HCT116 (cell line): ENCODE data around the gene OTOA. TPM values are rescaled to one million over a fixed set of nuclear protein-coding genes. Genes with fewer than 3 reads are reported as not detected.

Experiments
- ATAC-seq: fragments of 200-7000 bp; cut with Tn5 transposase; 2 replicates; pipeline ENCODE4 v1.9.1; 2020; ENCODE audit warnings: mild to moderate bottlenecking, moderate library complexity
- BruUV-seq: library from RNA; stranded (reverse); fragments of 400-500 nt; replicated peaks from 2 replicates; lab custom pipeline; 2021; lab: Mats Ljungman, UMichigan
- CTCF ChIA-PET: fragments of 300-600 bp; sonication (Branson Sonifier 250); formaldehyde crosslinking; loops from one replicate; lab custom pipeline; 2021; ENCODE audit warnings: antibody characterized with exemption; lab: Charles Lee
- POLR2A ChIA-PET: fragments of 300-600, 350-600 bp; sonication (Branson Sonifier 250); formaldehyde crosslinking; loops from one replicate; lab custom pipeline; 2021; ENCODE audit warnings: antibody characterized with exemption; lab: Charles Lee
- RAD21 ChIA-PET, 2 experiments: fragments of 300-600 bp; sonication (Branson Sonifier 250); formaldehyde crosslinking; loops; one replicate each; lab custom pipeline; 2023; ENCODE audit warnings: low total read pairs in 2 of 2; ENCODE audit not compliant: uncharacterized antibody in 2 of 2, unreplicated experiment in 2 of 2, low non-redundant PET in 1 of 2; lab: Charles Lee
- DNase-seq: peaks from one replicate; pipeline ENCODE4 v3.0.0-alpha.2; 2010; ENCODE audit warnings: low read depth, low spot score
- H2AFZ ChIP-seq: fragments of 200-600 bp; shearing (Covaris generic), sonication (generic); 2 replicates; pipeline ENCODE4 v1.6.1; 2017; ENCODE audit warnings: low read depth, mixed run types, mixed read lengths, antibody characterized with exemption, low read length; ENCODE audit not compliant: poor library complexity, severe bottlenecking
- H3K27ac ChIP-seq: 2 replicates; pipeline ENCODE4 v1.5.1; 2012; ENCODE audit warnings: low read depth, low read length
- H3K27me3 ChIP-seq: fragments of 200-600 bp; sonication (generic); 2 replicates; pipeline ENCODE4 v1.6.1; 2016; ENCODE audit warnings: mixed run types, low read length, mixed read lengths; ENCODE audit not compliant: insufficient read depth
- H3K36me3 ChIP-seq, 2 experiments: fragments of 200-500 bp in 1 of 2; fragments of 200-600 bp in 1 of 2; sonication (Bioruptor generic) in 1 of 2; sonication (generic) in 1 of 2; 2 replicates each; pipeline versions ENCODE4 v1.5.1 to v1.6.1; 2014 to 2016; ENCODE audit warnings: low read length in 2 of 2, inconsistent platforms in 1 of 2, mixed read lengths in 1 of 2, mixed run types in 1 of 2; ENCODE audit not compliant: insufficient read depth in 2 of 2, control insufficient read depth in 1 of 2
- H3K4me1 ChIP-seq, 2 experiments: fragments of 200-600 bp in 1 of 2; sonication (generic) in 1 of 2; 2 replicates each; pipeline versions ENCODE4 v1.5.1 to v1.6.1; 2012 to 2017; ENCODE audit warnings: low read length in 2 of 2, inconsistent platforms in 1 of 2, mild to moderate bottlenecking in 1 of 2, mixed read lengths in 1 of 2, mixed run types in 1 of 2, moderate library complexity in 1 of 2; ENCODE audit not compliant: insufficient read depth in 2 of 2, control insufficient read depth in 1 of 2
- H3K4me2 ChIP-seq: fragments of 200-600 bp; sonication (generic); 2 replicates; pipeline ENCODE4 v1.6.1; 2017; ENCODE audit warnings: mixed run types, low read length, mixed read lengths
- H3K4me3 ChIP-seq, 2 experiments: fragments of 200-600 bp in 1 of 2; sonication (generic) in 1 of 2; replicated peaks in 1 of 2; 2 replicates each; pipeline ENCODE4 v1.5.1; 2011 to 2016; ENCODE audit warnings: low read length in 2 of 2, control low read depth in 1 of 2, low read depth in 1 of 2, mild to moderate bottlenecking in 1 of 2, mixed read lengths in 1 of 2, mixed run types in 1 of 2
- H3K79me2 ChIP-seq: fragments of 200-600 bp; sonication (generic); 2 replicates; pipeline ENCODE4 v1.6.1; 2017; ENCODE audit warnings: mild to moderate bottlenecking, mixed run types, low read length, moderate library complexity, mixed read lengths; ENCODE audit not compliant: insufficient read depth
- H3K9ac ChIP-seq: fragments of 200-600 bp; sonication (generic); 2 replicates; pipeline ENCODE4 v1.6.1; 2016; ENCODE audit warnings: low read length, mixed read lengths
- H3K9me2 ChIP-seq: fragments of 200-600 bp; sonication (generic), shearing (Covaris generic); 2 replicates; pipeline ENCODE4 v1.6.1; 2017; ENCODE audit warnings: mixed run types, mild to moderate bottlenecking, moderate library complexity; ENCODE audit not compliant: insufficient read depth
- H3K9me3 ChIP-seq, 2 experiments: fragments of 200-500 bp in 1 of 2; fragments of 200-600 bp in 1 of 2; sonication (Bioruptor generic) in 1 of 2; sonication (generic) in 1 of 2; 2 replicates each; pipeline ENCODE4 v1.6.1; 2014 to 2017; ENCODE audit warnings: low read length in 2 of 2, mixed read lengths in 2 of 2, inconsistent platforms in 1 of 2, low read depth in 1 of 2, mild to moderate bottlenecking in 1 of 2, mixed run types in 1 of 2, moderate library complexity in 1 of 2; ENCODE audit not compliant: control insufficient read depth in 1 of 2, insufficient read depth in 1 of 2
- H4K20me1 ChIP-seq: fragments of 200-600 bp; sonication (generic), shearing (Covaris generic); 2 replicates; pipeline ENCODE4 v1.6.1; 2017; ENCODE audit warnings: mixed run types, mild to moderate bottlenecking, moderate library complexity; ENCODE audit not compliant: insufficient read depth
- CBX3 ChIP-seq: IDR thresholded peaks from 2 replicates; pipeline ENCODE4 v1.6.1; 2012; ENCODE audit warnings: low read depth
- EGR1 ChIP-seq: IDR thresholded peaks from 2 replicates; pipeline ENCODE4 v1.6.1; 2012; ENCODE audit warnings: low read depth
- ELF1 ChIP-seq: IDR thresholded peaks from 2 replicates; pipeline ENCODE4 v1.6.1; 2012; ENCODE audit warnings: low read depth, borderline replicate concordance
- EZH2phosphoT487 ChIP-seq: fragments of 200-600 bp; IDR thresholded peaks from 2 replicates; pipeline ENCODE4 v1.6.1; 2018; ENCODE audit warnings: antibody characterized with exemption, borderline replicate concordance
- FOSL1 ChIP-seq: IDR thresholded peaks from 2 replicates; pipeline ENCODE4 v1.6.1; 2012; ENCODE audit warnings: low read depth
- MAX ChIP-seq: IDR thresholded peaks from 2 replicates; pipeline ENCODE4 v1.6.1; 2012
- POLR2A ChIP-seq: IDR thresholded peaks from 2 replicates; pipeline ENCODE4 v1.7.0; 2011; ENCODE audit warnings: borderline replicate concordance; ENCODE audit not compliant: insufficient read depth, insufficient read length; ENCODE audit errors: extremely low read depth
- POLR2AphosphoS5 ChIP-seq: IDR thresholded peaks from 2 replicates; pipeline ENCODE4 v1.6.1; 2011; ENCODE audit warnings: mild to moderate bottlenecking, low read depth, low read length, moderate library complexity
- RAD21 ChIP-seq: IDR thresholded peaks from 2 replicates; pipeline ENCODE4 v1.6.1; 2012; ENCODE audit warnings: low read depth, mild to moderate bottlenecking
- REST ChIP-seq: IDR thresholded peaks from 2 replicates; pipeline ENCODE4 v1.6.1; 2012; ENCODE audit warnings: low read depth
- SRF ChIP-seq: IDR thresholded peaks from 2 replicates; pipeline ENCODE4 v1.6.1; 2012; ENCODE audit warnings: low read depth
- YY1 ChIP-seq: IDR thresholded peaks from 2 replicates; pipeline ENCODE4 v1.6.1; 2011; ENCODE audit warnings: low read length, low read depth, moderate library complexity, mild to moderate bottlenecking; ENCODE audit not compliant: insufficient replicate concordance; ENCODE audit errors: extremely low read depth
- ZBTB33 ChIP-seq: IDR thresholded peaks from 2 replicates; pipeline ENCODE4 v1.6.1; 2011; ENCODE audit warnings: mild to moderate bottlenecking, low read length, moderate library complexity; ENCODE audit not compliant: insufficient replicate concordance; ENCODE audit errors: extremely low read depth
- ZFX ChIP-seq: fragments of 450-650 bp; IDR thresholded peaks from 2 replicates; pipeline ENCODE4 v1.6.1; 2017
- ZNF274 ChIP-seq: fragments of 200-500 bp; sonication (Bioruptor generic); IDR thresholded peaks from 2 replicates; pipeline ENCODE4 v1.6.1; 2014; ENCODE audit warnings: mild to moderate bottlenecking, low read depth, low read length, inconsistent platforms
- intact Hi-C: fragments of 100-400 bp; cut with micrococcal nuclease; formaldehyde crosslinking; loops from 2 replicates; pipeline ENCODE4 v1.10.0; 2022
- total RNA-seq: library from RNA; stranded (reverse); gene quantifications from one replicate; pipeline ENCODE4 v1.2.1, GENCODE V29; 2021; ENCODE audit not compliant: unreplicated experiment

Gene OTOA
- total RNA-seq, 1 experiment from 2014 or later = not detected

- no peak for ATAC-seq
- Histone ChIP-seq H3K36me3 (0 out of 4 replicates have a peak, but pooled peaks cover 0 to 3% of the 10 kb centered on the region in 2 experiments), H3K9ac (no peak overlapping the region), H2AFZ (no peak overlapping the region), H3K27me3 (no peaks in the 10 kb centered on the region), H4K20me1 (no peaks in the 10 kb centered on the region), H3K9me3 (no peaks in the 10 kb centered on the region), H3K9me2 (no peaks in the 10 kb centered on the region), H3K4me2 (no peak overlapping the region), H3K4me1 (peaks cover 9 to 11% of the 10 kb centered on the region in 2 experiments; a peak in 3 of 4 replicates), H3K4me3 (no peak overlapping the region), H3K79me2 (no peaks in the 10 kb centered on the region), H3K27ac (no peak overlapping the region)
- BruUV-seq = no TSS peak
- RAD21 ChIA-PET = no interaction called here
- POLR2A ChIA-PET = no interaction called here
- intact Hi-C loops = no loop called here
- DNase-seq = no peak
- no peak for TF ChIP-seq ZBTB33
- no peak for TF ChIP-seq SRF
- no peak for TF ChIP-seq POLR2AphosphoS5
- TF ChIP-seq MAX = no peak
- no peak for TF ChIP-seq YY1
- no peak for TF ChIP-seq ZNF274
- CTCF ChIA-PET = no interaction called here
These were observed 41.2 kb upstream of the OTOA start for GRCh38 chr16:21622545-21622944.

GRCh38 chr16:21625026-21625425, 38.7 kb upstream of the OTOA start:
- ChIA-PET POLR2A (no interaction called here), CTCF (no interaction called here), RAD21 (no interaction called here)
- H3K9ac ChIP-seq = no peak overlapping the region
- no peak overlapping the region for H2AFZ ChIP-seq
- 0 out of 4 replicates have a peak, but pooled peaks cover 0 to 3% of the 10 kb centered on the region in 2 experiments for H3K36me3 ChIP-seq
- no peak for ATAC-seq
- BruUV-seq = no TSS peak
- H3K4me2 ChIP-seq = no peak overlapping the region
- no peak for DNase-seq
- no peaks in the 10 kb centered on the region for H3K9me2 ChIP-seq
- no peaks in the 10 kb centered on the region for H3K27me3 ChIP-seq
- no peaks in the 10 kb centered on the region for H3K9me3 ChIP-seq
- no peak overlapping the region for H3K4me3 ChIP-seq
- intact Hi-C loops = no loop called here
- no peaks in the 10 kb centered on the region for H4K20me1 ChIP-seq
- no peaks in the 10 kb centered on the region for H3K79me2 ChIP-seq
- peaks cover 9 to 11% of the 10 kb centered on the region in 2 experiments; a peak in 3 of 4 replicates for H3K4me1 ChIP-seq
- TF ChIP-seq MAX (no peak), ZFX (no peak), REST (no peak), FOSL1 (no peak), CBX3 (no peak), EZH2phosphoT487 (no peak), EGR1 (no peak), ZNF274 (no peak), POLR2A (no peak), ELF1 (no peak), RAD21 (no peak), POLR2AphosphoS5 (no peak)
- H3K27ac ChIP-seq = no peak overlapping the region
